HTERT RPE-1 (cell line): Measurements from ENCODE around the gene NR2C2.
"Not testable (repeated sequence)": the region's sequence is repeated elsewhere in the genome, so short reads cannot be mapped to it uniquely, and the experiment has no call there.

Source experiments
- in situ Hi-C: fragments of 300-500 bp; cut with MboI; formaldehyde crosslinking; loops from 4 replicates; pipeline ENCODE4 v1.14.3; 2020; ENCODE audit warnings: low sequenced_read_pairs

The NR2C2 gene

GRCh38 chr3:14947100-14947885, at the start of gene NR2C2:
TSS of gene NR2C2 (plus strand) at chr3:14947583. CDS start at chr3:15003915, 56,332 bp downstream.
- in situ Hi-C loops: no loop called here

GRCh38 chr3:14898929-14899328, 48.5 kb upstream of the NR2C2 start:
- in situ Hi-C loops: no loop called here

GRCh38 chr3:14899993-14900618, 47.3 kb upstream of the NR2C2 start:
- in situ Hi-C loops: no loop called here

GRCh38 chr3:14900881-14901873, 46.2 kb upstream of the NR2C2 start:
- in situ Hi-C loops: no loop called here

- in situ Hi-C loops: no loop called here
Observed at GRCh38 chr3:14902719-14903118, 44.7 kb upstream of the NR2C2 start.

- in situ Hi-C loops: not testable (repeated sequence)
Observed at GRCh38 chr3:14903501-14903900, 43.9 kb upstream of the NR2C2 start.

GRCh38 chr3:14905055-14905657, 42.2 kb upstream of the NR2C2 start:
- in situ Hi-C loops: no loop called here

- in situ Hi-C loops: no loop called here
Observed at GRCh38 chr3:14906355-14906971, 40.9 kb upstream of the NR2C2 start.

- in situ Hi-C loops: no loop called here
Observed at GRCh38 chr3:14907043-14907966, 40.1 kb upstream of the NR2C2 start.

- in situ Hi-C loops: no loop called here
Observed at GRCh38 chr3:14909250-14909649, 38.1 kb upstream of the NR2C2 start.

GRCh38 chr3:14911651-14912050, 35.7 kb upstream of the NR2C2 start:
- in situ Hi-C loops: no loop called here

- in situ Hi-C loops: no loop called here
Observed at GRCh38 chr3:14913071-14913925, 34.1 kb upstream of the NR2C2 start.

GRCh38 chr3:14913926-14914778, 33.2 kb upstream of the NR2C2 start:
- in situ Hi-C loops: no loop called here

- in situ Hi-C loops: no loop called here
Observed at GRCh38 chr3:14914779-14915117, 32.6 kb upstream of the NR2C2 start.

GRCh38 chr3:14915636-14916222, 31.7 kb upstream of the NR2C2 start:
- in situ Hi-C loops: no loop called here

- in situ Hi-C loops: no loop called here
Observed at GRCh38 chr3:14918356-14918860, 29.0 kb upstream of the NR2C2 start.

GRCh38 chr3:14920536-14920935, 26.8 kb upstream of the NR2C2 start:
- in situ Hi-C loops: no loop called here
